BE2C (cell line): ENCODE results near the gene GPC6.

Experiments used
- DNase-seq: peaks from one replicate; pipeline ENCODE4 v3.0.0-alpha.2; 2020
- H3K27me3 ChIP-seq: fragments of 250-450 bp; sonication (Bioruptor Pico); 2 replicates; pipeline ENCODE4 v1.5.1; 2020; ENCODE audit warnings: mild to moderate bottlenecking
- H3K36me3 ChIP-seq: fragments of 250-450 bp; sonication (Bioruptor Pico); 2 replicates; pipeline ENCODE4 v1.5.1; 2020; ENCODE audit warnings: mild to moderate bottlenecking
- H3K4me1 ChIP-seq: fragments of 250-450 bp; sonication (Bioruptor Pico); 2 replicates; pipeline ENCODE4 v1.5.1; 2020
- H3K4me3 ChIP-seq: 2 replicates; pipeline ENCODE4 v1.5.1; 2011; ENCODE audit warnings: low read depth, low read length
- H3K9me3 ChIP-seq: fragments of 250-450 bp; sonication (Bioruptor Pico); 2 replicates; pipeline ENCODE4 v1.5.1; 2020
- CTCF ChIP-seq: IDR thresholded peaks from 2 replicates; pipeline ENCODE4 v1.5.1; 2012; ENCODE audit warnings: mild to moderate bottlenecking, low read depth, low read length

GPC6 gene

DNA sequence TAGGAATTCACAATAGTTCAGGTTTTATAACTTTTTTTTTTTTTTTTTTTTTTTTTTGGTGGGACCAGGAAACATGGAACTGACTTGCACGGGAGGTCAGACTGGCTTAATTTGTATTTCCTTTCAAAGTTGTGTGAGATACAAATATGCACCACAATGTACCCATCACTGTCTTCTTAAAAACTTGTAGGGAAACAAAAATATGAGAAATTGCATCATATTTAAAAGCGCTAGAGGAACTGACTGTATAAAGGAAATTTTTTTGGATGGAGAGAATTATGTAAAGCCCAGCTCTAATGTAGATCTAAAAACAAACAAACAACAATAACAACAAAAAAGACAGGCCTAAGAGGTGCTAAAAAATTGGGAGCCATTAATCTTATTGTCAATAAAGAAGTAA is 1006.3 kb downstream of the GPC6 start:
- no peaks in the 10 kb centered on the region for H3K4me1 ChIP-seq
- no peaks in the 10 kb centered on the region for H3K36me3 ChIP-seq
- no peak for TF ChIP-seq CTCF
- no peaks in the 10 kb centered on the region for H3K27me3 ChIP-seq
- no peaks in the 10 kb centered on the region for H3K9me3 ChIP-seq
- DNase-seq, result no peak
- no peak overlapping the region for H3K4me3 ChIP-seq

GRCh38 chr13:94233401-94233800 is 1006.8 kb downstream of the GPC6 start:
- Histone ChIP-seq H3K27me3 (no peaks in the 10 kb centered on the region), H3K4me1 (no peaks in the 10 kb centered on the region), H3K4me3 (no peak overlapping the region), H3K36me3 (no peaks in the 10 kb centered on the region), H3K9me3 (no peaks in the 10 kb centered on the region)
- peak; percentile 15 for DNase-seq
- no peak for TF ChIP-seq CTCF

DNA sequence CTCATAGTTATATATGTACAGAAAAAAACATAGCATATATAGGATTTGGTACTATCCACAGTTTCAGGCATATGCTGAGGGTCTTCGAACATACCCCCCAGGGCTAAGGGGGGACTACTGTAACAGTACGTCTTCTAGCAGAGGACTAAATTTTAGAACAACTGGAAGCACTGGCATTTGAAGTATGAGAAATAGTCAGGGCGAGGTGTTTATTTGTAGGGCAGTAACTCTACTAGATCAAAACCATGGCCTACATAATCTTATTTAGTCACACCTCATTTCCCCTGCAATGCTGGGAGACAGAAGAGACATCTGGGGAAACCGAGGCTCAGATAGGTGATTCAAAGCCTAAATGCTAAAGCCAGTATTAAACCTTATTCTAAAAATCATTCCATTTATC is 1007.2 kb downstream of the GPC6 start:
- no peak for TF ChIP-seq CTCF
- no peaks in the 10 kb centered on the region for H3K27me3 ChIP-seq
- DNase-seq, result no peak
- H3K9me3 ChIP-seq, result no peaks in the 10 kb centered on the region
- H3K36me3 ChIP-seq, result no peaks in the 10 kb centered on the region
- no peaks in the 10 kb centered on the region for H3K4me1 ChIP-seq
- no peak overlapping the region for H3K4me3 ChIP-seq

- H3K27me3 ChIP-seq, result no peaks in the 10 kb centered on the region
- no peaks in the 10 kb centered on the region for H3K36me3 ChIP-seq
- H3K9me3 ChIP-seq, result no peaks in the 10 kb centered on the region
- TF ChIP-seq CTCF, result no peak
- H3K4me3 ChIP-seq, result no peak overlapping the region
- DNase-seq, result no peak
- H3K4me1 ChIP-seq, result no peaks in the 10 kb centered on the region
Measured at GRCh38 chr13:94234738-94235137, 1008.1 kb downstream of the GPC6 start.

- Histone ChIP-seq H3K9me3 (no peaks in the 10 kb centered on the region), H3K27me3 (no peaks in the 10 kb centered on the region), H3K36me3 (no peaks in the 10 kb centered on the region), H3K4me3 (no peak overlapping the region), H3K4me1 (no peaks in the 10 kb centered on the region)
- no peak for TF ChIP-seq CTCF
- DNase-seq, result no peak
Measured at GRCh38 chr13:94236132-94236531, 1009.5 kb downstream of the GPC6 start.

DNA sequence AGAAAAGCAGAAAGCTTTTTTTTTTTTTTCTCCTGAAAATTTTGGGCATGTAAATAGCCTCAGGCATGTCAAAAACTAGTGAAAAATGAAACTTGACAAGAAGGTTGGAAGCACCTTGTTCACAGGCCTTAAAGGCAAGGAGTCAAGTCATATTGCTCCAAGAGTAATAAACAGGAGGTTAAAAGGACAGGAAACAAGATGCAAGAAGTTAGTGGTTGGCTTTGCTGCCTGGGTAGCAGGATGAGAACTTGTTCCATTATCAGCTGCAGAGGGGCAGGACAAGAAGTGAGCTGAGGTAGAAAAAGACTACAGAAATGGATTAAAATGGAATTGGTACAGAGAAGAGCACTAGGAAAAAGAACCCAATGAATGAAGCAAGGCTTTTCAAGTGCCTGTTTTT is 1010.3 kb downstream of the GPC6 start:
- no peak for TF ChIP-seq CTCF
- no peaks in the 10 kb centered on the region for H3K4me1 ChIP-seq
- no peak for DNase-seq

More for the DNA sequence above, 1010.3 kb downstream of the GPC6 start:
- Histone ChIP-seq H3K27me3 (no peaks in the 10 kb centered on the region), H3K9me3 (no peaks in the 10 kb centered on the region), H3K4me3 (no peak overlapping the region), H3K36me3 (no peaks in the 10 kb centered on the region)
